Fibroblast of lung (primary cell): Measurements from ENCODE around the gene RPL7A. TPM values are rescaled to one million over a fixed set of nuclear protein-coding genes. Genes with fewer than 3 reads are reported as not detected.
A peak's percentile ranks its signal among the peaks of the same experiment; 100 is the strongest.

ENCODE experiments used
- DNase-seq, 2 donors: peaks; one replicate each; pipeline versions ENCODE4 v3.0.0 to v3.0.0-alpha.2; 2010; ENCODE audit warnings: low read depth in 2 of 2
- H2AFZ ChIP-seq: 2 replicates; pipeline ENCODE4 v1.5.1; 2012; ENCODE audit warnings: low read length, control low read depth, inconsistent platforms
- H3K27ac ChIP-seq: 2 replicates; pipeline ENCODE4 v1.5.1; 2011; ENCODE audit warnings: low read length, control low read depth; ENCODE audit not compliant: insufficient read depth
- H3K27me3 ChIP-seq: 2 replicates; pipeline ENCODE4 v1.5.1; 2011; ENCODE audit warnings: mild to moderate bottlenecking, low read length; ENCODE audit not compliant: control insufficient read depth, insufficient read depth
- H3K36me3 ChIP-seq: 2 replicates; pipeline ENCODE4 v1.5.1; 2011; ENCODE audit warnings: low read length; ENCODE audit not compliant: control insufficient read depth, insufficient read depth
- H3K4me1 ChIP-seq: 2 replicates; pipeline ENCODE4 v1.5.1; 2011; ENCODE audit warnings: low read length; ENCODE audit not compliant: control insufficient read depth, insufficient read depth; ENCODE audit errors: extremely low read depth
- H3K4me2 ChIP-seq: 2 replicates; pipeline ENCODE4 v1.5.1; 2011; ENCODE audit warnings: low read length, control low read depth; ENCODE audit not compliant: insufficient read depth; ENCODE audit errors: extremely low read depth
- H3K4me3 ChIP-seq, 4 experiments: fragments of 200-600 bp in 1 of 4; sonication (generic) in 1 of 4; replicated peaks in 1 of 4; 2 replicates each; pipeline ENCODE4 v1.5.1; 2011 to 2016; ENCODE audit warnings: low read length in 4 of 4, low read depth in 3 of 4, mild to moderate bottlenecking in 3 of 4, control low read depth in 2 of 4, inconsistent platforms in 1 of 4, mixed read lengths in 1 of 4; ENCODE audit not compliant: insufficient read depth in 1 of 4; ENCODE audit errors: control extremely low read depth in 1 of 4
- H3K79me2 ChIP-seq: 2 replicates; pipeline ENCODE4 v1.5.1; 2012; ENCODE audit warnings: mild to moderate bottlenecking, low read length, inconsistent platforms; ENCODE audit not compliant: control insufficient read depth, insufficient read depth
- H3K9ac ChIP-seq: 2 replicates; pipeline ENCODE4 v1.5.1; 2011; ENCODE audit warnings: mild to moderate bottlenecking, low read length, control low read depth; ENCODE audit not compliant: insufficient read depth
- H3K9me3 ChIP-seq: 2 replicates; pipeline ENCODE4 v1.5.1; 2012; ENCODE audit warnings: low read depth, low read length; ENCODE audit not compliant: control insufficient read depth, insufficient read depth
- H4K20me1 ChIP-seq: 2 replicates; pipeline ENCODE4 v1.5.1; 2011; ENCODE audit warnings: low read length; ENCODE audit not compliant: control insufficient read depth, insufficient read depth; ENCODE audit errors: extremely low read depth
- EZH2 ChIP-seq: IDR thresholded peaks from 2 replicates; pipeline ENCODE4 v1.5.1; 2012; ENCODE audit warnings: low read length, control low read depth, mild to moderate bottlenecking; ENCODE audit errors: missing control alignments
- polyA plus RNA-seq, 2 donors: library from polyadenylated mRNA; depleted of rRNA in 1 of 2; stranded (reverse) in 1 of 2; unstranded in 1 of 2; fragments of >200 nt; gene quantifications; 2 replicates each; pipeline ENCODE4 v1.2.1, GENCODE V29; 2011 to 2012; ENCODE audit warnings: missing spikeins in 1 of 2
- total RNA-seq: library from RNA; depleted of rRNA; stranded (reverse); fragments of >200 nt; gene quantifications from 2 replicates; pipeline ENCODE4 v1.2.1, GENCODE V29; 2014
- TF ChIP-seq, protein P1 (sequence below), 2 donors: IDR thresholded peaks in 1 of 2; conservative IDR thresholded peaks in 1 of 2; 1 replicate in 1 of 2; 2 replicates in 1 of 2; pipeline ENCODE4 v1.5.1; 2011 to 2012; ENCODE audit warnings: low read length in 2 of 2, control low read depth in 1 of 2, inconsistent platforms in 1 of 2, low read depth in 1 of 2, mild to moderate bottlenecking in 1 of 2

The RPL7A gene
- total and polyA plus RNA-seq, 2 donors (not counting 1 experiment from before 2014, with no cell fraction given), result 1,820 to 2,991 TPM

DNA sequence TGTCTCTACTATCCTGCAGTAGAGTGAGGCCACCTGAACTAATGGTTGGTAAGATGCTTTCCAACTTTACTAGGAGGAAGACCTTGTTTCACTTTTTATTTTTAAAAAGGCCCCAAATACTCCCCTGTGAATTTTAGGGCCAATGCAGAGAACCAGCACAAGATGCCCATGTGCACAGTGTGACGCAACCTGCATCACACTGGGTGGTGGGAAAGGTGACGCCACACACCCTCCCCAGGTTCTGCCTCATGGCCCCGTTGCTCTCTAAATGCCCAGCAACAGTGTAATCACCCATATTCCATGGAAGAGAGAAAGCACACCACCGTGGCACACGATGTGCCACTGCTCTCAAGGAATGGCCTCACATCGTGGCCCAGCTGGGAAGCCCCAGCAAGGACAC is 21.4 kb downstream of the RPL7A start:
- Histone ChIP-seq H3K36me3 (peaks cover 51% of the 10 kb centered on the region), H3K4me1 (peaks cover 10% of the 10 kb centered on the region), H3K9me3 (no peaks in the 10 kb centered on the region), H3K4me3 (no peak overlapping the region), H3K9ac (no peak overlapping the region), H3K27me3 (no peaks in the 10 kb centered on the region), H3K4me2 (no peak overlapping the region), H3K27ac (no peak overlapping the region), H2AFZ (no peak overlapping the region), H4K20me1 (peaks cover 10% of the 10 kb centered on the region), H3K79me2 (peaks cover 96% of the 10 kb centered on the region)
- DNase-seq, result no peak
- TF ChIP-seq EZH2, result no peak
- TF ChIP-seq, protein P1, sequence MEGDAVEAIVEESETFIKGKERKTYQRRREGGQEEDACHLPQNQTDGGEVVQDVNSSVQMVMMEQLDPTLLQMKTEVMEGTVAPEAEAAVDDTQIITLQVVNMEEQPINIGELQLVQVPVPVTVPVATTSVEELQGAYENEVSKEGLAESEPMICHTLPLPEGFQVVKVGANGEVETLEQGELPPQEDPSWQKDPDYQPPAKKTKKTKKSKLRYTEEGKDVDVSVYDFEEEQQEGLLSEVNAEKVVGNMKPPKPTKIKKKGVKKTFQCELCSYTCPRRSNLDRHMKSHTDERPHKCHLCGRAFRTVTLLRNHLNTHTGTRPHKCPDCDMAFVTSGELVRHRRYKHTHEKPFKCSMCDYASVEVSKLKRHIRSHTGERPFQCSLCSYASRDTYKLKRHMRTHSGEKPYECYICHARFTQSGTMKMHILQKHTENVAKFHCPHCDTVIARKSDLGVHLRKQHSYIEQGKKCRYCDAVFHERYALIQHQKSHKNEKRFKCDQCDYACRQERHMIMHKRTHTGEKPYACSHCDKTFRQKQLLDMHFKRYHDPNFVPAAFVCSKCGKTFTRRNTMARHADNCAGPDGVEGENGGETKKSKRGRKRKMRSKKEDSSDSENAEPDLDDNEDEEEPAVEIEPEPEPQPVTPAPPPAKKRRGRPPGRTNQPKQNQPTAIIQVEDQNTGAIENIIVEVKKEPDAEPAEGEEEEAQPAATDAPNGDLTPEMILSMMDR (conservative IDR thresholded peaks at IDR 0.05 in 1 of 2, IDR thresholded peaks at IDR 0.05 in 1 of 2; ENCODE audit: low read depth in 1 of 2, low read length in 2 of 2), result no peak

DNA sequence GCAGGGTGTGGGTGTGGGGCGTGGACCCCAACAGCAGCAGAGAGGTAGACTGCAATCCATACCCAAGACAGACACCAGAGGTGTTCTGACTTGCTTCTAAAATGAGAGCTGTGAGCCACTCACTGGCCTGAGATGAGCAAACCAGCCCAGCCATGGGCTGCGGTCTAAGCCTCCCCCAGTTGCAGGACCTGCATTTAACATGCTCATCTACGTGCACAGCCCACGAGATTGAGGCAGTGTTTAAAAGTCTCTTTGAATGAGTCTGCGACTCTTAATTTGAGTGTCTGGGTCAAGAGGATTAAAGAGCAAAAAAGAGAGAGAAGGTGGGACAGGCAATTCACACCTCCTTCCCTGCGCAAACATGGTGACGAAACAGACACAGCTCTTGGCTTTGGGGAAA is 21.9 kb downstream of the RPL7A start:
- peaks cover 48% of the 10 kb centered on the region for H3K36me3 ChIP-seq

DNA sequence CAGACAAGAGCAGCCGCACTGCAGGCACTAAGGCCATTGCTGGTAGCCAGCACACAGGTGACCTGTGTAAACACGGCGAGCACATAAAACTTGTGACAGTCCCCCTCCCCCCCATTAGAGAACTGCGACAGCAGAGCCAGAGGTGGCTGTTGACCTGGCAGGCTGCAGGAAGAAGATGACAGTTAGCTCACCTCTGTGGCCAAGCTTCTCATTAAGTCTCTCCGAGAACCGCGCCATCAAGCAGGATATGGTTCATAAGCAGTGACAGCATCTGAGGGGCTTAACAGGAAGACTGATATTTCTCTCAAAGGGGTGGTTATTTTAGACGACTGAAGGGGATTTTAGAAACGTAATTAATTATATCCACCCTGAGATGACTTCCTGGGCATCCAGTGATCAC is 22.7 kb downstream of the RPL7A start:
- peaks cover 48% of the 10 kb centered on the region for H3K36me3 ChIP-seq
- no peak for TF ChIP-seq EZH2
- TF ChIP-seq, protein P1 (conservative IDR thresholded peaks at IDR 0.05 in 1 of 2, IDR thresholded peaks at IDR 0.05 in 1 of 2; ENCODE audit: low read depth in 1 of 2, low read length in 2 of 2), result no peak
- H3K27ac ChIP-seq, result no peak overlapping the region
- H3K79me2 ChIP-seq, result peaks cover 100% of the 10 kb centered on the region
- H3K4me2 ChIP-seq, result peak overlapping the region; percentile 21
- no peaks in the 10 kb centered on the region for H3K27me3 ChIP-seq
- H3K9me3 ChIP-seq, result no peaks in the 10 kb centered on the region
- no peak for DNase-seq
- H4K20me1 ChIP-seq, result peaks cover 10% of the 10 kb centered on the region
- no peak overlapping the region for H3K4me3 ChIP-seq
- H2AFZ ChIP-seq, result no peak overlapping the region
- peaks cover 10% of the 10 kb centered on the region for H3K4me1 ChIP-seq
- no peak overlapping the region for H3K9ac ChIP-seq

More for the DNA sequence above, 21.9 kb downstream of the RPL7A start:
- peaks cover 98% of the 10 kb centered on the region for H3K79me2 ChIP-seq
- no peak overlapping the region for H2AFZ ChIP-seq
- H3K9me3 ChIP-seq, result no peaks in the 10 kb centered on the region
- H3K4me1 ChIP-seq, result peaks cover 10% of the 10 kb centered on the region
- H4K20me1 ChIP-seq, result peaks cover 10% of the 10 kb centered on the region
- no peak for DNase-seq
- TF ChIP-seq, protein P1 (conservative IDR thresholded peaks at IDR 0.05 in 1 of 2, IDR thresholded peaks at IDR 0.05 in 1 of 2; ENCODE audit: low read depth in 1 of 2, low read length in 2 of 2), result no peak
- TF ChIP-seq EZH2, result no peak
- no peak overlapping the region for H3K9ac ChIP-seq
- H3K4me3 ChIP-seq, result no peak overlapping the region
- H3K4me2 ChIP-seq, result no peak overlapping the region
- H3K27me3 ChIP-seq, result no peaks in the 10 kb centered on the region
- no peak overlapping the region for H3K27ac ChIP-seq
